SK-N-SH (cell line): ENCODE data around the gene RFK. TPM values are rescaled to one million over a fixed set of nuclear protein-coding genes. Genes with fewer than 3 reads are reported as not detected.

Source experiments
- CTCF ChIA-PET: fragments of 300-600, 350-600 bp; formaldehyde crosslinking; extraction: SDS; loops from one replicate; lab custom pipeline; 2021; lab: Yijun Ruan, JAX
- POLR2A ChIA-PET: fragments of 350-600 bp; sonication (Branson Sonifier 250); formaldehyde crosslinking; extraction: SDS; loops from one replicate; lab custom pipeline; 2020; ENCODE audit warnings: antibody characterized with exemption, inconsistent platforms; lab: Yijun Ruan, JAX
- DNase-seq: peaks from one replicate; pipeline ENCODE4 v3.0.0; 2012
- H2AFZ ChIP-seq: fragments of 200-600 bp; sonication (generic); 2 replicates; pipeline ENCODE4 v1.8.1; 2016; ENCODE audit warnings: antibody characterized with exemption, mild to moderate bottlenecking, low read depth
- H3F3A ChIP-seq: fragments of 200-600 bp; sonication (generic); replicated peaks from 2 replicates; pipeline ENCODE3; 2016; ENCODE audit warnings: antibody characterized with exemption, mild to moderate bottlenecking; ENCODE audit not compliant: insufficient read depth
- H3K27ac ChIP-seq, 2 experiments: fragments of 200-500 bp in 1 of 2; fragments of 200-600 bp in 1 of 2; sonication (Bioruptor generic) in 1 of 2; sonication (generic), shearing (Covaris generic) in 1 of 2; 2 replicates each; pipeline versions ENCODE4 v1.5.1 to v1.6.1; 2014 to 2016; ENCODE audit warnings: low read depth in 2 of 2, inconsistent platforms in 1 of 2, low read length in 1 of 2, mild to moderate bottlenecking in 1 of 2, mixed read lengths in 1 of 2
- H3K27me3 ChIP-seq: fragments of 200-600 bp; sonication (generic), shearing (Covaris generic); 2 replicates; pipeline ENCODE4 v1.6.1; 2016; ENCODE audit warnings: mixed run types; ENCODE audit not compliant: insufficient read depth
- H3K36me3 ChIP-seq, 2 experiments: fragments of 200-500 bp in 1 of 2; fragments of 200-600 bp in 1 of 2; sonication (Bioruptor generic) in 1 of 2; sonication (generic) in 1 of 2; replicated peaks in 1 of 2; 2 replicates each; pipeline versions ENCODE3 to v1.5.1; 2014 to 2016; ENCODE audit warnings: low read length in 1 of 2, mild to moderate bottlenecking in 1 of 2; ENCODE audit not compliant: insufficient read depth in 2 of 2, control insufficient read depth in 1 of 2
- H3K4me1 ChIP-seq, 2 experiments: fragments of 200-500 bp in 1 of 2; fragments of 200-600 bp in 1 of 2; sonication (Bioruptor generic) in 1 of 2; sonication (generic), shearing (Covaris generic) in 1 of 2; 2 replicates each; pipeline versions ENCODE4 v1.5.1 to v1.6.1; 2014 to 2016; ENCODE audit warnings: low read depth in 1 of 2, low read length in 1 of 2, mixed run types in 1 of 2; ENCODE audit not compliant: insufficient read depth in 2 of 2, control insufficient read depth in 1 of 2
- H3K4me2 ChIP-seq: fragments of 200-600 bp; sonication (generic), shearing (Covaris generic); 2 replicates; pipeline ENCODE4 v1.6.1; 2017; ENCODE audit warnings: mixed run types
- H3K4me3 ChIP-seq, 2 experiments: fragments of 200-500 bp in 1 of 2; fragments of 200-600 bp in 1 of 2; sonication (Bioruptor generic) in 1 of 2; sonication (generic), shearing (Covaris generic) in 1 of 2; 2 replicates each; pipeline versions ENCODE4 v1.5.1 to v1.8.1; 2014 to 2016; ENCODE audit warnings: low read depth in 2 of 2, inconsistent platforms in 1 of 2, low read length in 1 of 2, mild to moderate bottlenecking in 1 of 2, mixed read lengths in 1 of 2, moderate library complexity in 1 of 2
- H3K79me2 ChIP-seq: fragments of 200-600 bp; sonication (generic); 2 replicates; pipeline ENCODE4 v1.8.1; 2017; ENCODE audit warnings: mild to moderate bottlenecking; ENCODE audit not compliant: insufficient read depth
- H3K9ac ChIP-seq: fragments of 200-600 bp; sonication (generic); 2 replicates; pipeline ENCODE4 v1.6.1; 2017; ENCODE audit warnings: mixed run types
- H3K9me2 ChIP-seq: fragments of 200-600 bp; sonication (generic); 2 replicates; pipeline ENCODE4 v1.6.1; 2017; ENCODE audit warnings: mixed run types
- H3K9me3 ChIP-seq: fragments of 200-600 bp; sonication (generic); 2 replicates; pipeline ENCODE4 v1.6.1; 2017; ENCODE audit warnings: mixed run types, mild to moderate bottlenecking, moderate library complexity
- H4K20me1 ChIP-seq: fragments of 200-600 bp; sonication (generic); 2 replicates; pipeline ENCODE4 v1.6.1; 2017; ENCODE audit warnings: mild to moderate bottlenecking, mixed run types; ENCODE audit not compliant: insufficient read depth
- ELF1 ChIP-seq: IDR thresholded peaks from 2 replicates; pipeline ENCODE4 v1.4.0; 2012
- JUND ChIP-seq: IDR thresholded peaks from 2 replicates; pipeline ENCODE4 v1.4.0; 2012
- MXI1 ChIP-seq: IDR thresholded peaks from 2 replicates; pipeline ENCODE4 v1.6.1; 2012; ENCODE audit warnings: mild to moderate bottlenecking, low read depth, low read length, improper control_type of control experiment
- NRF1 ChIP-seq: IDR thresholded peaks from 2 replicates; pipeline ENCODE4 v1.6.1; 2012; ENCODE audit warnings: low read depth, mild to moderate bottlenecking, low read length
- RXRA ChIP-seq: IDR thresholded peaks from 2 replicates; pipeline ENCODE4 v1.4.0; 2012; ENCODE audit warnings: low read depth, mild to moderate bottlenecking, borderline replicate concordance
- SIN3A ChIP-seq: IDR thresholded peaks from 2 replicates; pipeline ENCODE4 v1.6.1; 2012; ENCODE audit warnings: low read depth, mild to moderate bottlenecking, low read length, moderate library complexity, borderline replicate concordance
- SMC3 ChIP-seq: IDR thresholded peaks from 2 replicates; pipeline ENCODE4 v1.6.1; 2012; ENCODE audit warnings: low read depth, low read length, improper control_type of control experiment
- WGBS: methylation state at CpG from one replicate; pipeline ENCODE4 v1.1.6; 2017; ENCODE audit warnings: low lambda C conversion rate; 5-methylcytosine and 5-hydroxymethylcytosine counted together
- polyA plus RNA-seq, 3 experiments: library from polyadenylated mRNA; depleted of rRNA; stranded (reverse); fragments of >200 nt; gene quantifications; 2 replicates each; pipeline ENCODE4 v1.2.3, GENCODE V29; 2012
- TF ChIP-seq, protein P1 (sequence below): IDR thresholded peaks from 2 replicates; pipeline ENCODE4 v1.6.1; 2012; ENCODE audit warnings: mild to moderate bottlenecking, low read depth, low read length, moderate library complexity
- TF ChIP-seq, protein P2 (sequence below): fragments of 150-350 bp; IDR thresholded peaks from 2 replicates; pipeline ENCODE4 v1.6.1; 2016; ENCODE audit warnings: mild to moderate bottlenecking, low read depth, low read length
- TF ChIP-seq, protein P3 (sequence below): IDR thresholded peaks from 2 replicates; pipeline ENCODE4 v1.4.0; 2012; ENCODE audit warnings: low read depth
- TF ChIP-seq, protein P4 (sequence below): fragments of 200-600 bp; sonication (generic); IDR thresholded peaks from 2 replicates; pipeline ENCODE4 v1.6.1; 2017; ENCODE audit warnings: antibody characterized with exemption, mild to moderate bottlenecking, moderate library complexity
- TF ChIP-seq, protein P5 (sequence below): IDR thresholded peaks from 2 replicates; pipeline ENCODE4; 2012

Gene RFK
- polyA plus RNA-seq, 1 of the 3 experiments (the other 2 are of a cell fraction) = 7.2 TPM

DNA sequence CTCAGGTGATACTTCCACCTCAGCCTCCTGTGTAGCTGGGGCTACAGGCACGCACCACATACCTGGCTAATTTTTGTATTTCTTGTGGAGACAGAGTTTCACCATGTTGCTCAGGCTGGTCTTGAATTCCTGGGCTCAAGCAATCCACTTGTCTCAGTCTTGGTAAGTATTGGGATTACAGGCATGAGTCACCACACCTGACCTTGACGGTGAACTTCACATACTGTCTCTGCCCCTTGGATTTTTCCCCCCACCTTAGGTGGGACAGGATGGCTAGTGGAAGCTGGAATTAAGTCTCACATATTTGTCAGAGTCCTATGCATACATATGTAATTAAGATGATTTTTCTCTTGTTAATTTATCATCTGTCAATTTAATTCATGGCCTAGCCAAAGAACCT, 20.9 kb upstream of the RFK start:
- no peak overlapping the region for H3K9ac ChIP-seq
- no peaks in the 10 kb centered on the region for H3K79me2 ChIP-seq
- H3K9me3 ChIP-seq = no peaks in the 10 kb centered on the region
- ChIA-PET POLR2A (no interaction called here), CTCF (no interaction called here)
- no peaks in the 10 kb centered on the region for H3K36me3 ChIP-seq
- TF ChIP-seq SIN3A (no peak), NRF1 (no peak), MXI1 (no peak)
- no peaks in the 10 kb centered on the region for H3F3A ChIP-seq
- no peak overlapping the region for H2AFZ ChIP-seq
- no peak overlapping the region for H3K4me3 ChIP-seq
- whole genome bisulfite sequencing = 43% methylated on average over 2 of the region's 2 CpGs
- no peaks in the 10 kb centered on the region for H4K20me1 ChIP-seq
- no peak for DNase-seq
- H3K27ac ChIP-seq = no peak overlapping the region
- H3K27me3 ChIP-seq = no peaks in the 10 kb centered on the region; the same call in 1 of the 2 replicates
- H3K4me1 ChIP-seq = no peaks in the 10 kb centered on the region
- no peak overlapping the region for H3K4me2 ChIP-seq
- H3K9me2 ChIP-seq = no peaks in the 10 kb centered on the region

DNA sequence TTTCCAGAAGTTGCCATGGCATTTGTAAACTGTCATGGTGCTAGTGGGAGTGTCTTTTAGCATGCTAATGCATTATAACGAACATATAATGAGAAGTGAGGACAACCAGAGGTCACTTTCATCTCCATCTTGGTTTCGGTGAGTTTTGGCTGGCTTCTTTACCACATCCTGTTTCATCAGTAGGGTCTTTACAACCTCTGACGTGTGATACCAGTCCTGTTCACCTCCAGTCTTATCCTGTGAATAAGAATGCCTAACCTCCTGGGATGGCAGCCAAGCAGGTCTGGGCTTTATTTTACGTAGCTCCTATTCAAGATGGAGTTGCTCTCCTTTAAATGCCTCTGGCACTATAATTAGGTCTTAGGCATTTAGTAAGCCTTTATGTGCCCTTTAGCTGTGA, 20.4 kb upstream of the RFK start:
- Histone ChIP-seq H3F3A (no peaks in the 10 kb centered on the region), H2AFZ (no peak overlapping the region), H3K4me1 (no peaks in the 10 kb centered on the region), H3K27me3 (no peaks in the 10 kb centered on the region; the same call in 1 of the 2 replicates), H3K4me3 (no peak overlapping the region), H3K9me3 (no peaks in the 10 kb centered on the region), H3K27ac (no peak overlapping the region), H3K9me2 (no peaks in the 10 kb centered on the region), H4K20me1 (no peaks in the 10 kb centered on the region), H3K4me2 (no peak overlapping the region), H3K9ac (no peak overlapping the region), H3K79me2 (no peaks in the 10 kb centered on the region), H3K36me3 (no peaks in the 10 kb centered on the region)
- TF ChIP-seq, protein P1, sequence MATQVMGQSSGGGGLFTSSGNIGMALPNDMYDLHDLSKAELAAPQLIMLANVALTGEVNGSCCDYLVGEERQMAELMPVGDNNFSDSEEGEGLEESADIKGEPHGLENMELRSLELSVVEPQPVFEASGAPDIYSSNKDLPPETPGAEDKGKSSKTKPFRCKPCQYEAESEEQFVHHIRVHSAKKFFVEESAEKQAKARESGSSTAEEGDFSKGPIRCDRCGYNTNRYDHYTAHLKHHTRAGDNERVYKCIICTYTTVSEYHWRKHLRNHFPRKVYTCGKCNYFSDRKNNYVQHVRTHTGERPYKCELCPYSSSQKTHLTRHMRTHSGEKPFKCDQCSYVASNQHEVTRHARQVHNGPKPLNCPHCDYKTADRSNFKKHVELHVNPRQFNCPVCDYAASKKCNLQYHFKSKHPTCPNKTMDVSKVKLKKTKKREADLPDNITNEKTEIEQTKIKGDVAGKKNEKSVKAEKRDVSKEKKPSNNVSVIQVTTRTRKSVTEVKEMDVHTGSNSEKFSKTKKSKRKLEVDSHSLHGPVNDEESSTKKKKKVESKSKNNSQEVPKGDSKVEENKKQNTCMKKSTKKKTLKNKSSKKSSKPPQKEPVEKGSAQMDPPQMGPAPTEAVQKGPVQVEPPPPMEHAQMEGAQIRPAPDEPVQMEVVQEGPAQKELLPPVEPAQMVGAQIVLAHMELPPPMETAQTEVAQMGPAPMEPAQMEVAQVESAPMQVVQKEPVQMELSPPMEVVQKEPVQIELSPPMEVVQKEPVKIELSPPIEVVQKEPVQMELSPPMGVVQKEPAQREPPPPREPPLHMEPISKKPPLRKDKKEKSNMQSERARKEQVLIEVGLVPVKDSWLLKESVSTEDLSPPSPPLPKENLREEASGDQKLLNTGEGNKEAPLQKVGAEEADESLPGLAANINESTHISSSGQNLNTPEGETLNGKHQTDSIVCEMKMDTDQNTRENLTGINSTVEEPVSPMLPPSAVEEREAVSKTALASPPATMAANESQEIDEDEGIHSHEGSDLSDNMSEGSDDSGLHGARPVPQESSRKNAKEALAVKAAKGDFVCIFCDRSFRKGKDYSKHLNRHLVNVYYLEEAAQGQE = no peak
- TF ChIP-seq RXRA (no peak), SIN3A (no peak), SMC3 (no peak), ELF1 (no peak), MXI1 (no peak), JUND (no peak)
- TF ChIP-seq, protein P2, sequence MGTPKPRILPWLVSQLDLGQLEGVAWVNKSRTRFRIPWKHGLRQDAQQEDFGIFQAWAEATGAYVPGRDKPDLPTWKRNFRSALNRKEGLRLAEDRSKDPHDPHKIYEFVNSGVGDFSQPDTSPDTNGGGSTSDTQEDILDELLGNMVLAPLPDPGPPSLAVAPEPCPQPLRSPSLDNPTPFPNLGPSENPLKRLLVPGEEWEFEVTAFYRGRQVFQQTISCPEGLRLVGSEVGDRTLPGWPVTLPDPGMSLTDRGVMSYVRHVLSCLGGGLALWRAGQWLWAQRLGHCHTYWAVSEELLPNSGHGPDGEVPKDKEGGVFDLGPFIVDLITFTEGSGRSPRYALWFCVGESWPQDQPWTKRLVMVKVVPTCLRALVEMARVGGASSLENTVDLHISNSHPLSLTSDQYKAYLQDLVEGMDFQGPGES = no peak
- TF ChIP-seq, protein P3, sequence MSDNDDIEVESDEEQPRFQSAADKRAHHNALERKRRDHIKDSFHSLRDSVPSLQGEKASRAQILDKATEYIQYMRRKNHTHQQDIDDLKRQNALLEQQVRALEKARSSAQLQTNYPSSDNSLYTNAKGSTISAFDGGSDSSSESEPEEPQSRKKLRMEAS = no peak
- TF ChIP-seq, protein P4, sequence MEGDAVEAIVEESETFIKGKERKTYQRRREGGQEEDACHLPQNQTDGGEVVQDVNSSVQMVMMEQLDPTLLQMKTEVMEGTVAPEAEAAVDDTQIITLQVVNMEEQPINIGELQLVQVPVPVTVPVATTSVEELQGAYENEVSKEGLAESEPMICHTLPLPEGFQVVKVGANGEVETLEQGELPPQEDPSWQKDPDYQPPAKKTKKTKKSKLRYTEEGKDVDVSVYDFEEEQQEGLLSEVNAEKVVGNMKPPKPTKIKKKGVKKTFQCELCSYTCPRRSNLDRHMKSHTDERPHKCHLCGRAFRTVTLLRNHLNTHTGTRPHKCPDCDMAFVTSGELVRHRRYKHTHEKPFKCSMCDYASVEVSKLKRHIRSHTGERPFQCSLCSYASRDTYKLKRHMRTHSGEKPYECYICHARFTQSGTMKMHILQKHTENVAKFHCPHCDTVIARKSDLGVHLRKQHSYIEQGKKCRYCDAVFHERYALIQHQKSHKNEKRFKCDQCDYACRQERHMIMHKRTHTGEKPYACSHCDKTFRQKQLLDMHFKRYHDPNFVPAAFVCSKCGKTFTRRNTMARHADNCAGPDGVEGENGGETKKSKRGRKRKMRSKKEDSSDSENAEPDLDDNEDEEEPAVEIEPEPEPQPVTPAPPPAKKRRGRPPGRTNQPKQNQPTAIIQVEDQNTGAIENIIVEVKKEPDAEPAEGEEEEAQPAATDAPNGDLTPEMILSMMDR = no peak
- TF ChIP-seq, protein P5, sequence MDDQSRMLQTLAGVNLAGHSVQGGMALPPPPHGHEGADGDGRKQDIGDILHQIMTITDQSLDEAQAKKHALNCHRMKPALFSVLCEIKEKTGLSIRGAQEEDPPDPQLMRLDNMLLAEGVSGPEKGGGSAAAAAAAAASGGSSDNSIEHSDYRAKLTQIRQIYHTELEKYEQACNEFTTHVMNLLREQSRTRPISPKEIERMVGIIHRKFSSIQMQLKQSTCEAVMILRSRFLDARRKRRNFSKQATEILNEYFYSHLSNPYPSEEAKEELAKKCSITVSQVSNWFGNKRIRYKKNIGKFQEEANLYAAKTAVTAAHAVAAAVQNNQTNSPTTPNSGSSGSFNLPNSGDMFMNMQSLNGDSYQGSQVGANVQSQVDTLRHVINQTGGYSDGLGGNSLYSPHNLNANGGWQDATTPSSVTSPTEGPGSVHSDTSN = no peak
- ChIA-PET POLR2A (no interaction called here), CTCF (no interaction called here)
- WGBS = 25% methylated on average over 4 of the region's 4 CpGs
- DNase-seq = no peak
